Hepatocyte (in vitro differentiated cells): ENCODE data around the gene DUOX1. TPM values are rescaled to one million over a fixed set of nuclear protein-coding genes. Genes with fewer than 3 reads are reported as not detected.
A peak's percentile ranks its signal among the peaks of the same experiment; 100 is the strongest.

Source experiments
- DNase-seq: peaks from one replicate; pipeline ENCODE4 v3.0.0-alpha.2; 2016; ENCODE audit warnings: low spot score
- H2AFZ ChIP-seq: fragments of 200-600 bp; sonication (generic); 2 replicates; pipeline ENCODE4 v1.6.0; 2016; ENCODE audit warnings: antibody characterized with exemption, mild to moderate bottlenecking
- H3K27ac ChIP-seq: fragments of 200-600 bp; sonication (generic); 2 replicates; pipeline ENCODE4 v1.5.1; 2016; ENCODE audit warnings: mild to moderate bottlenecking
- H3K27me3 ChIP-seq: fragments of 200-600 bp; sonication (generic); 2 replicates; pipeline ENCODE4 v1.6.1; 2016
- H3K36me3 ChIP-seq: fragments of 200-600 bp; sonication (generic); replicated peaks from 2 replicates; pipeline ENCODE4 v1.5.1; 2016; ENCODE audit warnings: low read depth; ENCODE audit not compliant: insufficient read depth
- H3K4me1 ChIP-seq: fragments of 200-600 bp; sonication (generic); 2 replicates; pipeline ENCODE4 v1.5.1; 2016; ENCODE audit warnings: mild to moderate bottlenecking, moderate library complexity; ENCODE audit not compliant: insufficient read depth
- H3K4me2 ChIP-seq: fragments of 200-600 bp; sonication (generic); 2 replicates; pipeline ENCODE4 v1.6.0; 2016
- H3K4me3 ChIP-seq: fragments of 200-600 bp; sonication (generic); 2 replicates; pipeline ENCODE4 v1.5.1; 2016; ENCODE audit warnings: mild to moderate bottlenecking
- H3K79me2 ChIP-seq: fragments of 200-600 bp; sonication (generic); 2 replicates; pipeline ENCODE4 v1.6.0; 2017; ENCODE audit warnings: mild to moderate bottlenecking
- H3K9me2 ChIP-seq: fragments of 200-600 bp; sonication (generic); replicated peaks from 2 replicates; pipeline ENCODE4 v1.6.0; 2017; ENCODE audit warnings: mild to moderate bottlenecking; ENCODE audit not compliant: insufficient read depth
- H3K9me3 ChIP-seq: fragments of 200-600 bp; sonication (generic); 2 replicates; pipeline ENCODE4 v1.5.1; 2016; ENCODE audit warnings: low read depth, mild to moderate bottlenecking
- H4K20me1 ChIP-seq: fragments of 200-600 bp; sonication (generic); 2 replicates; pipeline ENCODE4 v1.6.0; 2016; ENCODE audit warnings: mild to moderate bottlenecking; ENCODE audit not compliant: insufficient read depth, poor library complexity, severe bottlenecking
- EZH2 ChIP-seq: fragments of 200-600 bp; sonication (generic); IDR thresholded peaks from 2 replicates; pipeline ENCODE4 v1.6.1; 2016; ENCODE audit warnings: antibody characterized with exemption, mild to moderate bottlenecking, borderline replicate concordance
- EZH2phosphoT487 ChIP-seq: fragments of 200-600 bp; sonication (generic); IDR thresholded peaks from one replicate; pipeline ENCODE4 v1.6.1; 2018; ENCODE audit warnings: antibody characterized with exemption, mild to moderate bottlenecking, low read depth, moderate library complexity; ENCODE audit not compliant: unreplicated experiment, severe bottlenecking
- WGBS: methylation state at CpG from one replicate; pipeline ENCODE4 v1.1.6; 2016; ENCODE audit warnings: low lambda C conversion rate; ENCODE audit errors: missing lambda C conversion rate; 5-methylcytosine and 5-hydroxymethylcytosine counted together
- polyA plus RNA-seq: library from polyadenylated mRNA; unstranded; fragments of >200 nt; fragmentation: Nextera tagmentation; extraction: Ambion mirVana; gene quantifications from 2 replicates; pipeline ENCODE4 v1.2.1, GENCODE V29; 2016
- total RNA-seq: library from RNA; depleted of rRNA; stranded (reverse); fragments of >200 nt; gene quantifications from 2 replicates; pipeline ENCODE4 v1.2.3, GENCODE V29; 2014
- TF ChIP-seq, protein P1 (sequence below): fragments of 200-600 bp; sonication (generic); IDR thresholded peaks from 2 replicates; pipeline ENCODE4 v1.5.1; 2016; ENCODE audit warnings: antibody characterized with exemption, mild to moderate bottlenecking; ENCODE audit not compliant: poor library complexity

Gene DUOX1
- total and polyA plus RNA-seq, 2 experiments from 2014 or later, result 3.3 to 7.7 TPM

DNA sequence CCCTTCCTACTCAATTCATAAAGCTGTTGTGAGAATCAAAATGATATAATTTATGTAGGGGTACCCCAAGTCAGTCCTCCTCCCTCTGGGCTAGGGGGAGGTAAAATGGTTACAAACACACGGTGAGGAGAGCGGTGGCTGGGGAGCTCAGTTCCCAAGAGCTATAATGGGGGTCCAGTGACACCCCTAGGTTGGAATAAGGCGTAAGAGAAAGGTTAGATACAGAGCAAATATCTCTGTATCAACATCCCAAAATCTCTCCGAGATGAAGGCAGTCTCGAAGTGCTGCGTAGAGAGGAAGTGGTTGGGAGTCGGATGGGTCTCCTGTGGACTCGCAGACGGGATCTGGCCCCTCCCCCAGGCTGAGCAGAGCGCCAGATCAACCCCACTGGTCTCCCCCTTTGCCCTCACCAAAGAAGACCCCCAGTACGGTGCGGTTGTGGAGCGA, 17.6 kb upstream of the DUOX1 start:
- no peak overlapping the region for H3K27ac ChIP-seq
- DNase-seq, result no peak
- H3K4me3 ChIP-seq, result no peak overlapping the region

DNA sequence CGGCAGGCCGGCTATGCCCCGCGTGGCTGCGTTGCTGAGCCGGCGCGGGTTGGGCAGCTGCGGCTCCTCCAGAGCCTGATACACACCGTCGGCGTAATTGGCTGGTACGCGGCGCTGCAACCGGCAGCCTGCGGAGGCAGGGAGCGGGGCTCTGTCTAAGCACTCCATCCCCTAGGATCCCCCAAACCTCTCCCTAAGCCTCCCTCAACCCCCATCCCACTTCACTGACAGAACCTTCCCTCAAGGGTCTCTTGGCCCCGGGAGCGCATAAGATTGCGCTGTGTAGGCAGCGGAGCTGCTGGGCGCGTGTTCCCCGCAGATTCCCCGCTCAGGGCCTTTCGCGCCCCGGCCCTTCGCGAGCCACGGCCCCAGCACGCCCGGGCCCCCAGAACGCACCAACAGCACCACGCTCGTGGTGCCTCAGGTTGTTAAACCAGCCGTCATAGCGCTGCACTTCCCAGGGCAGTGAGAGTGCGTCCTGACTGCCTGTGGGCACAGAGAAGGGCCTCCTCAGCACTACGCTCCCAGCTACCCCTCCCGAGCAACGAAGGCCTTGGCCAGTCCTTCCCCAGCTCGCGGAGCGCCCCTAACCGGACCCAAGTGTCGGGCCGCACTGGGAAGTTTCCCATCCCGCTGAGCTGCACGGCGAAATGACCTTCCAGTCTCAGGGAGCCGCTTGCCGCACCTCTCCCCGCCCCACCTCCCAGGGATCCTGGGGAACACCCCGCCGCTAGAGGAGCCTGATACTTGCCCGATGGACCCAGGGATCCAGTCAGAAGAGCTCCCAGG, 17.0 kb upstream of the DUOX1 start:
- Histone ChIP-seq H3K4me1 (peaks cover 20% of the 10 kb centered on the region), H3K27ac (no peak overlapping the region), H3K27me3 (peaks cover 83% of the 10 kb centered on the region), H3K36me3 (no peaks in the 10 kb centered on the region), H3K9me3 (no peaks in the 10 kb centered on the region), H3K4me3 (no peak overlapping the region), H2AFZ (peak overlapping the region; percentile 11), H3K79me2 (no peaks in the 10 kb centered on the region), H3K9me2 (no peaks in the 10 kb centered on the region), H4K20me1 (no peaks in the 10 kb centered on the region), H3K4me2 (peak overlapping the region; percentile 89)
- peak; percentile 35 for DNase-seq
- WGBS, result 4% methylated on average over 51 of the region's 58 CpGs
- TF ChIP-seq EZH2 (no peak), EZH2phosphoT487 (no peak)
- TF ChIP-seq, protein P1, sequence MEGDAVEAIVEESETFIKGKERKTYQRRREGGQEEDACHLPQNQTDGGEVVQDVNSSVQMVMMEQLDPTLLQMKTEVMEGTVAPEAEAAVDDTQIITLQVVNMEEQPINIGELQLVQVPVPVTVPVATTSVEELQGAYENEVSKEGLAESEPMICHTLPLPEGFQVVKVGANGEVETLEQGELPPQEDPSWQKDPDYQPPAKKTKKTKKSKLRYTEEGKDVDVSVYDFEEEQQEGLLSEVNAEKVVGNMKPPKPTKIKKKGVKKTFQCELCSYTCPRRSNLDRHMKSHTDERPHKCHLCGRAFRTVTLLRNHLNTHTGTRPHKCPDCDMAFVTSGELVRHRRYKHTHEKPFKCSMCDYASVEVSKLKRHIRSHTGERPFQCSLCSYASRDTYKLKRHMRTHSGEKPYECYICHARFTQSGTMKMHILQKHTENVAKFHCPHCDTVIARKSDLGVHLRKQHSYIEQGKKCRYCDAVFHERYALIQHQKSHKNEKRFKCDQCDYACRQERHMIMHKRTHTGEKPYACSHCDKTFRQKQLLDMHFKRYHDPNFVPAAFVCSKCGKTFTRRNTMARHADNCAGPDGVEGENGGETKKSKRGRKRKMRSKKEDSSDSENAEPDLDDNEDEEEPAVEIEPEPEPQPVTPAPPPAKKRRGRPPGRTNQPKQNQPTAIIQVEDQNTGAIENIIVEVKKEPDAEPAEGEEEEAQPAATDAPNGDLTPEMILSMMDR, result no peak

More for the DNA sequence above, 17.6 kb upstream of the DUOX1 start:
- H3K79me2 ChIP-seq, result no peaks in the 10 kb centered on the region
- no peaks in the 10 kb centered on the region for H3K36me3 ChIP-seq
- H3K4me1 ChIP-seq, result peaks cover 20% of the 10 kb centered on the region
- H2AFZ ChIP-seq, result peak overlapping the region; percentile 11
- H4K20me1 ChIP-seq, result no peaks in the 10 kb centered on the region
- TF ChIP-seq EZH2 (no peak), EZH2phosphoT487 (no peak)
- TF ChIP-seq, protein P1, result no peak
- peak overlapping the region; percentile 89 for H3K4me2 ChIP-seq
- no peaks in the 10 kb centered on the region for H3K9me2 ChIP-seq
- WGBS, result 7% methylated on average over 13 of the region's 13 CpGs
- H3K9me3 ChIP-seq, result no peaks in the 10 kb centered on the region
- H3K27me3 ChIP-seq, result peaks cover 81% of the 10 kb centered on the region

DNA sequence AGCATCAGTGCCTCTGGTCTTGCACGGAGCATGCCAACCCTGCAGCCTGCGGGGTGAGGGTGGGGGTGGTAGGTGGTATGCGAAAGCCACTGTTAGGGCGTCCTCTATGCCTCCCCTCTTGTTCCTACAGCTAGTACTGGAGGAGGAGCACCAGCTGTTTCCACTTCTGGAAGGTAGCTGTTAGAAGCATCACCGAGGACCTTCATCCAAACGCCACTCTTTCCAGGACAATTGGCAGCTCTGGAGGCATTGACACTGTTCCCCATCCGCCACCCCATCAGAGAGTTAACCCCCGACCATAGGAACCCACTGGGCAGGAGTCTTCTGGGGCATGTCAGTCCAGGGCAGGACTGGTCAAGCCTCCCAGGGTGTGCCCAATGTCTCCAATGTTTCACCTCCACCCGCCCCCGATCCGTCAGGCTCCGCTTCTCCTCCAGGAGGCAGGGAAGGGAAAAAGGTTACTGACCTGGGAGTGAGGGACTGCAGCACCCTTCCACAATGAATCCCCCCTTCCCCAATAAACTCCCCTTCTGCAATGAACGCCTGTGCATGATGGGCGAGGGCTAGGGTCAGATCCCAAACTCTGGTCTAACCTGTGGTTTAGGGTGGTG, 16.3 kb upstream of the DUOX1 start:
- no peak overlapping the region for H3K27ac ChIP-seq
- no peaks in the 10 kb centered on the region for H3K36me3 ChIP-seq
- WGBS, result 26% methylated on average over 14 of the region's 14 CpGs
- H3K4me2 ChIP-seq, result peak overlapping the region; percentile 89
- H4K20me1 ChIP-seq, result no peaks in the 10 kb centered on the region
- H3K4me3 ChIP-seq, result no peak overlapping the region
- H2AFZ ChIP-seq, result no peak overlapping the region
- no peak for DNase-seq
- peaks cover 20% of the 10 kb centered on the region for H3K4me1 ChIP-seq
- no peaks in the 10 kb centered on the region for H3K9me3 ChIP-seq
- no peaks in the 10 kb centered on the region for H3K9me2 ChIP-seq
- TF ChIP-seq, protein P1, result no peak
- TF ChIP-seq EZH2phosphoT487 (no peak), EZH2 (no peak)
- no peaks in the 10 kb centered on the region for H3K79me2 ChIP-seq
- peaks cover 82% of the 10 kb centered on the region for H3K27me3 ChIP-seq
